HUES6 (cell line): Measurements from ENCODE around the gene ZBTB20.

Experiments used
- H3K27ac ChIP-seq: 2 replicates; pipeline ENCODE4 v1.7.0; 2013; ENCODE audit warnings: low read depth, mild to moderate bottlenecking, low read length, inconsistent platforms
- H3K27me3 ChIP-seq: 2 replicates; pipeline ENCODE4 v1.6.1; 2013; ENCODE audit warnings: low read length; ENCODE audit not compliant: control insufficient read depth, insufficient read depth
- H3K36me3 ChIP-seq: 2 replicates; pipeline ENCODE4 v1.6.1; 2013; ENCODE audit warnings: low read length; ENCODE audit not compliant: control insufficient read depth, insufficient read depth
- H3K4me1 ChIP-seq: 2 replicates; pipeline ENCODE4 v1.6.1; 2013; ENCODE audit warnings: low read length; ENCODE audit not compliant: control insufficient read depth, insufficient read depth
- H3K4me3 ChIP-seq: 2 replicates; pipeline ENCODE4 v1.5.1; 2013; ENCODE audit warnings: low read depth, low read length
- H3K9ac ChIP-seq: one replicate; pipeline ENCODE4 v1.6.1; 2013; ENCODE audit warnings: mild to moderate bottlenecking, low read length
- H3K9me3 ChIP-seq: 2 replicates; pipeline ENCODE4 v1.6.1; 2013; ENCODE audit warnings: low read depth, low read length; ENCODE audit not compliant: control insufficient read depth, insufficient read depth

ZBTB20 gene

DNA sequence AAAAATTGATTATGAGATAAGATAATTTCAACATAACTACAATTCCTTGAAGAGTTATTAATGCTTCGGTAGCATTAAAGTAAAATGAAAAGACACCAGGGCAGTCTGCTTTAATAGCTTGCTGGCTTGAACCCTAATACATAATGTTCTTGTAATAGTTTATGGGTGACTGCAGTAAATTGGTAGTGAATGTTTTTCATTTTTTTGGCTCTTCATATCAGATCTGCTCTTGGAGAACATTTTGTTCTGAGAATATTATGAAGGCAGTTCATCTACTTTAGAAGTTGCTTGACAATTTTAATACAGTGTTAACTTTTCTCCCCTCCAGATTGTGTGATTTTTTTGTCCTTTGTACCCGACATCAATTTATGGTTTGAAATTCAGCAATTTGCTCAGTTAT, 128.4 kb downstream of the ZBTB20 start:
- no peaks in the 10 kb centered on the region for H3K27me3 ChIP-seq
- no peaks in the 10 kb centered on the region for H3K36me3 ChIP-seq
- no peaks in the 10 kb centered on the region for H3K9me3 ChIP-seq
- no peak overlapping the region for H3K27ac ChIP-seq
- no peaks in the 10 kb centered on the region for H3K4me1 ChIP-seq
- H3K4me3 ChIP-seq: no peak overlapping the region
- no peak overlapping the region for H3K9ac ChIP-seq

DNA sequence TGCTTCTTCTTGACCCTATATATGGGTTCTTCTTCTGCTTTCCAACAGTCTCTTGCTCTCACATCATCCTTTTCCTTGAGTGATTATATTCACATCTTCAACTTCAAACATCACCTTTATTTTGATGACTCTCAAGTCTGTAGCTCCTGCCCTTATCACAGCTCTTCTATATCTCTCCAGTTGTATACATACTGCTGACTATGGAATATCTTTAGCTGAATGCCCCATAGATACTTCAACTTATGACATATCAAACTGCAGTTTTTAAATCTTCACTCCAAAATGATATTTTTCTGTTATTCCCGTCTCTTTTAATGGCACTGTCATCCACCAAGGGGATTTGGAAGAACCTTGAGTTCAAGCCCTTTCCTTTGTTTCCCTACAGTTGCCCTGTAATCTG, 139.1 kb downstream of the ZBTB20 start:
- Histone ChIP-seq H3K4me3 (no peak overlapping the region), H3K36me3 (no peaks in the 10 kb centered on the region), H3K9me3 (no peaks in the 10 kb centered on the region), H3K27ac (no peak overlapping the region), H3K9ac (no peak overlapping the region), H3K4me1 (no peaks in the 10 kb centered on the region), H3K27me3 (no peaks in the 10 kb centered on the region)

GRCh38 chr3:115004201-115005140, 142.6 kb downstream of the ZBTB20 start:
- Histone ChIP-seq H3K27ac (no peak overlapping the region), H3K9ac (no peak overlapping the region), H3K9me3 (no peaks in the 10 kb centered on the region), H3K4me1 (no peaks in the 10 kb centered on the region), H3K36me3 (no peaks in the 10 kb centered on the region), H3K27me3 (no peaks in the 10 kb centered on the region), H3K4me3 (no peak overlapping the region)

- Histone ChIP-seq H3K27me3 (no peaks in the 10 kb centered on the region), H3K4me1 (no peaks in the 10 kb centered on the region), H3K27ac (no peak overlapping the region), H3K9me3 (no peaks in the 10 kb centered on the region), H3K4me3 (no peak overlapping the region), H3K36me3 (no peaks in the 10 kb centered on the region), H3K9ac (no peak overlapping the region)
Measured at GRCh38 chr3:114998971-114999579, 148.0 kb downstream of the ZBTB20 start.

- H3K4me3 ChIP-seq: no peak overlapping the region
- no peaks in the 10 kb centered on the region for H3K36me3 ChIP-seq
Measured at GRCh38 chr3:114994554-114995341, 152.3 kb downstream of the ZBTB20 start.

DNA sequence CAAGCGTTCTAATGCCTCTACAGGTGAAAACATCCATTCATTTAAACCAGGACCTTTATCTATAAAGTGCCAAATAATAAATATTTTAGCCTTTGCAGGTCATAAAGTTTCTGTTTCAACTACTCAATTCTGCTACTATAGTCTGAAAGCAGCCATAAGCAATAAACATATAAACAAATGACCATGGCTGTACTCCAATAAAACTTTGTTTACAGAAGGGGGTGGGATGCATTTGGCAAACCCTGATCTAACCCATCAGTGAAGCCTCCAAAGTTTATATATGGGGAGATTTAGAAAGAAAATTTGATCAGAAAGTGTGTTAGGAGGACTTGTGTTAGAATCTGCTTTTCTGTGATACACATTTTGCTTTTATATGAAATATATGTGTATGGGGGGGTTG, 161.3 kb downstream of the ZBTB20 start:
- no peak overlapping the region for H3K9ac ChIP-seq
- no peaks in the 10 kb centered on the region for H3K9me3 ChIP-seq
- no peak overlapping the region for H3K4me3 ChIP-seq

More at GRCh38 chr3:114994554-114995341, 152.3 kb downstream of the ZBTB20 start:
- H3K27ac ChIP-seq: no peak overlapping the region
- H3K9me3 ChIP-seq: no peaks in the 10 kb centered on the region
- H3K27me3 ChIP-seq: no peaks in the 10 kb centered on the region
- H3K4me1 ChIP-seq: no peaks in the 10 kb centered on the region
- no peak overlapping the region for H3K9ac ChIP-seq

GRCh38 chr3:114983248-114983647, 163.8 kb downstream of the ZBTB20 start:
- Histone ChIP-seq H3K4me3 (no peak overlapping the region), H3K36me3 (no peaks in the 10 kb centered on the region)

More for the DNA sequence above, 161.3 kb downstream of the ZBTB20 start:
- H3K27me3 ChIP-seq: no peaks in the 10 kb centered on the region
- H3K27ac ChIP-seq: no peak overlapping the region
- H3K36me3 ChIP-seq: no peaks in the 10 kb centered on the region
- H3K4me1 ChIP-seq: no peaks in the 10 kb centered on the region

DNA sequence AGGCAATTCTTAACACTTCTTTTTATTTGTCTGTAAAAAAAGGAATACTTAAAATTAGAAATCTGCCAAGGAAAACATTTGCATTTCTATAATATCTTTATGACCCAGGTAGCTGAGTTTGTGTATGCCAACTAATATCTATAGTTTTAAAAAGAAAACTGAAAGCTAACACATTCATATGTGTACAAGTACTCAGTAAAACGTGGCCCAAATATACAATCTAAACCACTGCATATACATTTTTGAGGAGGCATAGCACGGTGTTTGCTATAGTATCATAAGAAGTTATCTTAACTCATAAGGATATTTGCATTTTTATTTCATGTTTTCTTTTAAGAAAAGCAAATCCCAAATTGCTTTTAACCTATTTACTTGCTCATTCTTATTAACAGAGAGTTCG, 172.7 kb downstream of the ZBTB20 start:
- H3K4me3 ChIP-seq: no peak overlapping the region
- no peaks in the 10 kb centered on the region for H3K36me3 ChIP-seq
- no peaks in the 10 kb centered on the region for H3K4me1 ChIP-seq
- H3K27ac ChIP-seq: no peak overlapping the region
- H3K9me3 ChIP-seq: no peaks in the 10 kb centered on the region
- H3K9ac ChIP-seq: no peak overlapping the region
- no peaks in the 10 kb centered on the region for H3K27me3 ChIP-seq

More at GRCh38 chr3:114983248-114983647, 163.8 kb downstream of the ZBTB20 start:
- H3K27me3 ChIP-seq: no peaks in the 10 kb centered on the region
- no peak overlapping the region for H3K27ac ChIP-seq
- H3K4me1 ChIP-seq: no peaks in the 10 kb centered on the region
- H3K9ac ChIP-seq: no peak overlapping the region
- H3K9me3 ChIP-seq: no peaks in the 10 kb centered on the region

- H3K9ac ChIP-seq: no peak overlapping the region
- H3K27me3 ChIP-seq: no peaks in the 10 kb centered on the region
- no peak overlapping the region for H3K4me3 ChIP-seq
- H3K36me3 ChIP-seq: no peaks in the 10 kb centered on the region
- H3K9me3 ChIP-seq: no peaks in the 10 kb centered on the region
- H3K27ac ChIP-seq: no peak overlapping the region
- H3K4me1 ChIP-seq: no peaks in the 10 kb centered on the region
Measured at GRCh38 chr3:114973536-114973935, 173.6 kb downstream of the ZBTB20 start.

- Histone ChIP-seq H3K9ac (no peak overlapping the region), H3K4me3 (no peak overlapping the region), H3K4me1 (no peaks in the 10 kb centered on the region), H3K36me3 (no peaks in the 10 kb centered on the region), H3K9me3 (no peaks in the 10 kb centered on the region), H3K27me3 (no peaks in the 10 kb centered on the region), H3K27ac (no peak overlapping the region)
Measured at GRCh38 chr3:114967168-114967567, 179.9 kb downstream of the ZBTB20 start.

DNA sequence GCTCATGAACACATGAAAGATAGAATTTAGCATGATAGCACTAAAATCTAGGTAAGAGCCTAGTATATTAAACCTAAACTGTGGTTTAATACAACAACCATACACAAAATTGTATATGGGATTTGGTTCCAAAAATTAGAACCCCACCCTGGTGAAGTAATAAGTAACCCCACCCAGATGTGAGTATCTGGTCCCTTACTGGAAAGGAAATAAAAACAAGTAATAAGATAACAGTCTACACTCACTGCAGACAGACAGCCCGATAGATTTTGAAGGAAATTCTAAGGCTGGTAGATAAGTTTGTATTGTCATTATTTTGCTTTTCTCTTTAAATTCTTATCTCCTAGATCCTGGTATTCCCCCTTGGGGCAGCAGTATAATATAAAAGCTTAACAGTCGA, 184.9 kb downstream of the ZBTB20 start:
- Histone ChIP-seq H3K27ac (no peak overlapping the region), H3K9ac (no peak overlapping the region), H3K4me3 (no peak overlapping the region), H3K36me3 (no peaks in the 10 kb centered on the region), H3K9me3 (no peaks in the 10 kb centered on the region), H3K27me3 (no peaks in the 10 kb centered on the region), H3K4me1 (no peaks in the 10 kb centered on the region)
